Measurements from ENCODE around the gene SRSF2. TPM values are rescaled to one million over a fixed set of nuclear protein-coding genes. Genes with fewer than 3 reads are reported as not detected.
"Not testable (repeated sequence)": the region's sequence is repeated elsewhere in the genome, so short reads cannot be mapped to it uniquely, and the experiment has no call there.

The SRSF2 gene
- total RNA-seq, 1 donor from 2014 or later, result 229 TPM

- no peak for DNase-seq (ENCODE audit: low read depth in 2 of 2)
These were observed 14.9 kb downstream of the SRSF2 start for GRCh38 chr17:76722279-76722678.

GRCh38 chr17:76721463-76721862 lies 15.7 kb downstream of the SRSF2 start:
- no peak for DNase-seq (ENCODE audit: low read depth in 2 of 2)

GRCh38 chr17:76720941-76721340 lies 16.2 kb downstream of the SRSF2 start:
- no peak for DNase-seq (ENCODE audit: low read depth in 2 of 2)

- no peak for DNase-seq (ENCODE audit: low read depth in 2 of 2)
These were observed 16.9 kb downstream of the SRSF2 start for GRCh38 chr17:76720211-76720610.

GRCh38 chr17:76718516-76718915 lies 18.6 kb downstream of the SRSF2 start:
- no peak for DNase-seq (ENCODE audit: low read depth in 2 of 2)

GRCh38 chr17:76716839-76717215 lies 20.3 kb downstream of the SRSF2 start:
- no peak for DNase-seq (ENCODE audit: low read depth in 2 of 2)

- DNase-seq (ENCODE audit: low read depth in 2 of 2), result peak in 1 of 2 donors; percentile 67
These were observed 20.8 kb downstream of the SRSF2 start for GRCh38 chr17:76716146-76716838.

GRCh38 chr17:76715496-76715830 lies 21.7 kb downstream of the SRSF2 start:
- DNase-seq (ENCODE audit: low read depth in 2 of 2), result no peak

- peak in 1 of 2 donors; percentile 59 for DNase-seq (ENCODE audit: low read depth in 2 of 2)
These were observed 22.2 kb downstream of the SRSF2 start for GRCh38 chr17:76714822-76715495.

- DNase-seq (ENCODE audit: low read depth in 2 of 2), result no peak
These were observed 22.8 kb downstream of the SRSF2 start for GRCh38 chr17:76714336-76714735.

- DNase-seq (ENCODE audit: low read depth in 2 of 2), result no peak
These were observed 23.4 kb downstream of the SRSF2 start for GRCh38 chr17:76713765-76714164.

GRCh38 chr17:76712321-76712720 lies 24.8 kb downstream of the SRSF2 start:
- DNase-seq (ENCODE audit: low read depth in 2 of 2), result not testable (repeated sequence)

- peak in 1 of 2 donors; percentile 70 for DNase-seq (ENCODE audit: low read depth in 2 of 2)
These were observed 26.1 kb downstream of the SRSF2 start, which contains the start of gene MXRA7 for GRCh38 chr17:76710863-76711611. TSS of gene MXRA7 (minus strand) at chr17:76710965. CDS start at chr17:76710946, 19 bp downstream.

- DNase-seq (ENCODE audit: low read depth in 2 of 2), result not testable (repeated sequence)
These were observed 26.9 kb downstream of the SRSF2 start for GRCh38 chr17:76709951-76710862.

GRCh38 chr17:76709077-76709950 lies 27.8 kb downstream of the SRSF2 start:
- DNase-seq (ENCODE audit: low read depth in 2 of 2), result peak in 1 of 2 donors; percentile 70

GRCh38 chr17:76707985-76708807 lies 28.9 kb downstream of the SRSF2 start:
- DNase-seq (ENCODE audit: low read depth in 2 of 2), result no peak

- DNase-seq (ENCODE audit: low read depth in 2 of 2), result no peak
These were observed 30.3 kb downstream of the SRSF2 start for GRCh38 chr17:76706817-76707216.

GRCh38 chr17:76704805-76705204 lies 32.3 kb downstream of the SRSF2 start:
- DNase-seq (ENCODE audit: low read depth in 2 of 2), result no peak

GRCh38 chr17:76702941-76703637 lies 34.0 kb downstream of the SRSF2 start:
- no peak for DNase-seq (ENCODE audit: low read depth in 2 of 2)
